Lower leg skin (tissue), 4 donors: ENCODE data around the gene CAMTA1. TPM values are rescaled to one million over a fixed set of nuclear protein-coding genes. Genes with fewer than 3 reads are reported as not detected.

Experiments used
- DNase-seq, 2 donors: peaks; one replicate each; pipeline ENCODE4 v3.0.0-alpha.2; 2019; ENCODE audit warnings: low spot score in 2 of 2
- H3K4me3 ChIP-seq: fragments of 200-600 bp; sonication (generic); 2 replicates; pipeline ENCODE4 v1.5.1; 2017; ENCODE audit warnings: mild to moderate bottlenecking, low read depth; ENCODE audit not compliant: poor library complexity, severe bottlenecking
- POLR2A ChIP-seq, 2 donors: fragments of 450-650 bp; IDR thresholded peaks; one replicate each; pipeline ENCODE4 v1.6.1; 2016 to 2017; ENCODE audit warnings: antibody characterized with exemption in 2 of 2, mild to moderate bottlenecking in 1 of 2, moderate library complexity in 1 of 2
- WGBS, 2 donors: methylation state at CpG; one replicate each; pipeline ENCODE4 v1.1.5; 2018; 5-methylcytosine and 5-hydroxymethylcytosine counted together
- intact Hi-C: fragments of 100-400 bp; cut with DNase I; formaldehyde crosslinking; loops from one replicate; pipeline ENCODE4 v1.15.0; 2023; ENCODE audit warnings: low total_unique reads
- total RNA-seq, 4 donors: library from RNA; depleted of rRNA; stranded (reverse); fragments of >200 nt; gene quantifications; one replicate each; pipeline ENCODE4 v1.1.0, GENCODE V29; 2016
- TF ChIP-seq, protein P1 (sequence below), 3 donors: fragments of 450-650 bp; IDR thresholded peaks; one replicate each; pipeline ENCODE4 v1.5.1; 2016; ENCODE audit warnings: antibody characterized with exemption in 3 of 3, mild to moderate bottlenecking in 3 of 3, moderate library complexity in 2 of 3

The CAMTA1 gene
- total RNA-seq, 4 donors from 2014 or later: 24.4 to 52.3 (median 32.9) TPM

DNA sequence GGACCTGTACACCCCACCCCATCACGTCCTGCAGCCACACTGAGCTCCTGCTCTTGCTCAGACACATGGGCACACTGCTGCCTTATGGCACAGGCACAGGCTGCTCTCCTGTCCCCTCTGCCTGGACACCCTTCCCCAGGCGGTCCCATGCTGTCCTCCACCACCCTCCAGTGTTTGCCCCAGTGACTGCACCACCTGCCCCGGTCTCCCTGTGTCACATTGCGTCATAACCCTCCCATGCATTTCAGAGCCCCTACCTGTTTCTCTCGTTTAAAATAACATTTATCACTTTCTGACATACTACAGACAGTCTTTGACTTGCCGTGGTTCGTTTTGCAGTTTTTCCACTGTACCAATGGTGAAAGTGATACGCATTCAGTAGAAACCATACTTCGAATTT, 159.2 kb downstream of the CAMTA1 start:
- H3K4me3 ChIP-seq: no peak overlapping the region
- TF ChIP-seq, protein P1, sequence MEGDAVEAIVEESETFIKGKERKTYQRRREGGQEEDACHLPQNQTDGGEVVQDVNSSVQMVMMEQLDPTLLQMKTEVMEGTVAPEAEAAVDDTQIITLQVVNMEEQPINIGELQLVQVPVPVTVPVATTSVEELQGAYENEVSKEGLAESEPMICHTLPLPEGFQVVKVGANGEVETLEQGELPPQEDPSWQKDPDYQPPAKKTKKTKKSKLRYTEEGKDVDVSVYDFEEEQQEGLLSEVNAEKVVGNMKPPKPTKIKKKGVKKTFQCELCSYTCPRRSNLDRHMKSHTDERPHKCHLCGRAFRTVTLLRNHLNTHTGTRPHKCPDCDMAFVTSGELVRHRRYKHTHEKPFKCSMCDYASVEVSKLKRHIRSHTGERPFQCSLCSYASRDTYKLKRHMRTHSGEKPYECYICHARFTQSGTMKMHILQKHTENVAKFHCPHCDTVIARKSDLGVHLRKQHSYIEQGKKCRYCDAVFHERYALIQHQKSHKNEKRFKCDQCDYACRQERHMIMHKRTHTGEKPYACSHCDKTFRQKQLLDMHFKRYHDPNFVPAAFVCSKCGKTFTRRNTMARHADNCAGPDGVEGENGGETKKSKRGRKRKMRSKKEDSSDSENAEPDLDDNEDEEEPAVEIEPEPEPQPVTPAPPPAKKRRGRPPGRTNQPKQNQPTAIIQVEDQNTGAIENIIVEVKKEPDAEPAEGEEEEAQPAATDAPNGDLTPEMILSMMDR (IDR thresholded peaks at IDR 0.05): no peak
- no peak for TF ChIP-seq POLR2A (IDR thresholded peaks at IDR 0.05)
- intact Hi-C loops: no loop called here
- DNase-seq: no peak
- WGBS, 2 donors: 76 to 79% methylated on average over 9 of the region's 9 CpGs

DNA sequence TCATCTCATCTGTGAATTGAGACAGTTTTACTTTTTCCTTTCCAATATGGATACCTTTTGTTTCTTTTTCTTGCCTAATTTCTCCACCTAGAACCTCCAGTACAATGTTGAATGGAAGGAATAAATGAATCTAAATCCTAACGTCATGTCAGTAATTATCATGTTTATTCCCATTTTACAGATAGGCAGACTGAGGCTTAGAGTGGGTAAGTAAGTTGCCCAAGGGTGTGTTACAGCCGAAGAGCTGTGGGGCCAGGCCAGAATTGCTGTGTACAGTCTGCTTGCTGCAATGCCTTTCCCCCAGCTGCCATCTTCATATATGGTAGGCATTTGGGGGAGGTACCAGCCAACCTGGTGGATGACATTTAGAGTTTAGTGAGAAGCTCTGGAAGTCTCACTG, 162.7 kb downstream of the CAMTA1 start:
- no peak overlapping the region for H3K4me3 ChIP-seq
- no peak for DNase-seq
- TF ChIP-seq POLR2A (IDR thresholded peaks at IDR 0.05): no peak
- TF ChIP-seq, protein P1 (IDR thresholded peaks at IDR 0.05): no peak
- WGBS, 2 donors: 90 to 92% methylated on average over 2 of the region's 2 CpGs
- intact Hi-C loops: no loop called here

DNA sequence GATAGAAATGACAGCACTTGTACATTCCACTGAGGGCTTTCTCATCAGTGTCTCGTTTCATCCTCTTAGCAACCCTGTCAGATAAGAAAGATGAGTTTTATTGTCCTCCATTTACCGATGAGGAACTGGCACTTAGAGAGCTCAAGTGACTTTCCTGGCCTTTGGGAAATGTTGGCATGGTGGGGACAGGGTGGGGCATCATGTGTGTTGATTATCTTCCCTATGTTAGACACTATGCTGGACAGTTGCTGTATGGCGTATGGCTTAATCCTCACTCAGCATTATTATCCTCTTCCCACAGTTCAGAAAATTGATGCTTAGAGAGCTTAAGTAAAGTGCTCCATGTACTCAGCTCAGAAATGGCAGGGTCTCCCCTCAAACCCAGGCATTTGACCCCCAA, 163.2 kb downstream of the CAMTA1 start:
- DNase-seq: no peak
- no peak overlapping the region for H3K4me3 ChIP-seq
- intact Hi-C loops: no loop called here
- 68% methylated on average over 3 of the region's 3 CpGs for WGBS, 2 donors
- TF ChIP-seq, protein P1 (IDR thresholded peaks at IDR 0.05): no peak
- TF ChIP-seq POLR2A (IDR thresholded peaks at IDR 0.05): no peak

DNA sequence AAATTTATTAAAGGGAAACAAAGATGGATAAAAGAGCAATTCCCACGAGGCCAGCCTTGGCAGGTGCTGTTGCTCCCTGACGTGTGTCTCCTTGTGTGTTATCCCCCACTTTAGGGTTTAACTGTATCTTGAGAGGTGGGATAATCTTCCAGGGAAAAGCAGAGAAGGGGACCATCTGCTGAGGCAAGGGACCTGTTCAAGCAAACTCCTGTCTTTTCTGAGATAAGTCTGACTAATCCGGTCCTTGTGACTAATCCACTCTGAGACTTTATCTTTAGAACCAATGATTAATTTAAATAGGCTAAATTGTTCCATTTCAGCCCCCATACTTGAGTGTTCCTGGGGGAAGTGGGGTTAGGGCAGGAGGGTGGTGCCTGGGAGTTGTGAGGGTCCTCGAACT, 163.6 kb downstream of the CAMTA1 start:
- WGBS, 2 donors: 67 to 83% methylated on average over 4 of the region's 4 CpGs
- intact Hi-C loops: no loop called here
- H3K4me3 ChIP-seq: no peak overlapping the region
- TF ChIP-seq, protein P1 (IDR thresholded peaks at IDR 0.05): no peak
- TF ChIP-seq POLR2A (IDR thresholded peaks at IDR 0.05): no peak
- no peak for DNase-seq

DNA sequence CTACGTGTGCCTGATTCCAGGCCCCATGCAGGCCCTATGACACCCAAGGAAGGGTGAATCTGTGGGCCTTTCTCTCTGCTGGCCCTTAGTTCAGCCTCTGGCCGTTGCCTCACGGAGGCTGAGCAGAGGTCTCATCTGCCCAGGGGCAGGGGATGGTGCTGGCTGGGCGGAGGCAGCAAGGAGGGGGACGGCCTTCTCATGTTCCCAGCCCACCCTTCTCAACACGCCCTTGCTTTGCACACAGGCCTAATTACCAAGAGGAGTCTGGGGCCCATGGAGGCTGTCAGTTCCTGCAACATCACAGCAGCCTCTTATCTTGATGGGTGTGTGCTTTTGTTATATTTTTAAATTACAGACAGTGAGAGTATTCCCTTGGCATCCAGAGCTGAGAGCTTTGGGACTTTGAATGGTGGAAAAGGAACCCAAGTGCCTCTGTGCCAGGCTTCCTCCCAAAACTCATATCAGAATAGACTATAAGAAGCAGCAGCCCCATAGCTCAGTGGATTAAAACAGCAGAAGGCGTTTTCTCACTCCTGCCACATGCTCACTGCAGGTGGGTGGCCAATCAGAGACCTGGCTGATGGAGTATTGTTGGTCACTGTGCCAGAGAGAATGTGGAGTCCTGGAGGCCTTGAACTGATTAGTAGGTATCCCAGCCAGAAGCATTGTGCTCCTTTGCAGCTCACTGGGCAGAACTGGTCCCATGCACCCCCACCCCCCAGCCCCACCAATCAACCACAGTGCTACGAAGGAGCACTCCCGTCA, 164.9 kb downstream of the CAMTA1 start:
- no peak for DNase-seq

More for the DNA sequence above, 164.9 kb downstream of the CAMTA1 start:
- intact Hi-C loops: no loop called here
- WGBS, 2 donors: 90 to 94% methylated on average over 9 of the region's 9 CpGs
- no peak overlapping the region for H3K4me3 ChIP-seq
- TF ChIP-seq POLR2A (IDR thresholded peaks at IDR 0.05): no peak
- TF ChIP-seq, protein P1 (IDR thresholded peaks at IDR 0.05): no peak
